HepG2 (cell line): Measurements from ENCODE around the gene NRBF2. TPM values are rescaled to one million over a fixed set of nuclear protein-coding genes. Genes with fewer than 3 reads are reported as not detected.

Experiments used
- ATAC-seq: fragments of 200-7000 bp; cut with Tn5 transposase; 3 replicates; pipeline ENCODE4 v1.9.1; 2020; ENCODE audit warnings: mild to moderate bottlenecking, moderate library complexity
- BruUV-seq: library from RNA; stranded (reverse); fragments of 400-500 nt; replicated peaks from 2 replicates; lab custom pipeline; 2021; lab: Mats Ljungman, UMichigan
- CTCF ChIA-PET: fragments of 300-600 bp; formaldehyde crosslinking; extraction: SDS; loops from one replicate; lab custom pipeline; 2021; ENCODE audit warnings: low total read pairs, inconsistent platforms, low intra/inter-chr PET ratio; lab: Yijun Ruan, JAX
- POLR2A ChIA-PET: fragments of 350-600 bp; sonication (Branson Sonifier 250); formaldehyde crosslinking; loops from one replicate; lab custom pipeline; 2020; ENCODE audit warnings: antibody characterized with exemption, inconsistent platforms; lab: Yijun Ruan, JAX
- DNase-seq: peaks from one replicate; pipeline ENCODE4 v3.0.0-alpha.2; 2015; ENCODE audit warnings: low spot score
- FAIRE-seq: peaks from 3 replicates; lab custom pipeline; 2011; peaks lifted over from hg19 to GRCh38; lab: Jason Lieb, UNC
- H2AFZ ChIP-seq: one replicate; pipeline ENCODE4 v1.6.1; 2011; ENCODE audit warnings: low read length, inconsistent platforms
- H3K27ac ChIP-seq: fragments of 300-600 bp; 3 replicates; pipeline ENCODE4 v1.8.0; 2011; ENCODE audit warnings: mixed run types, mild to moderate bottlenecking, mixed read lengths, low read length, inconsistent platforms; ENCODE audit not compliant: insufficient read depth; ENCODE audit errors: extremely low read length
- H3K27me3 ChIP-seq, 2 experiments: fragments of 200-600 bp in 1 of 2; 2 replicates in 1 of 2; 3 replicates in 1 of 2; pipeline versions ENCODE4 v1.6.0 to v1.8.0; 2011; ENCODE audit warnings: low read length in 2 of 2, mild to moderate bottlenecking in 2 of 2, moderate library complexity in 2 of 2, inconsistent platforms in 1 of 2; ENCODE audit not compliant: insufficient read depth in 2 of 2, control insufficient read depth in 1 of 2
- H3K36me3 ChIP-seq, 2 experiments: fragments of 200-600 bp in 1 of 2; replicated peaks in 1 of 2; 2 replicates in 1 of 2; 3 replicates in 1 of 2; pipeline versions ENCODE4 v1.5.1 to v1.8.0; 2011; ENCODE audit warnings: low read length in 2 of 2, inconsistent platforms in 1 of 2; ENCODE audit not compliant: insufficient read depth in 2 of 2, control insufficient read depth in 1 of 2
- H3K4me1 ChIP-seq: 2 replicates; pipeline ENCODE4 v1.5.1; 2012; ENCODE audit warnings: low read length, inconsistent platforms; ENCODE audit not compliant: insufficient read depth
- H3K4me2 ChIP-seq: 2 replicates; pipeline ENCODE4 v1.6.0; 2011; ENCODE audit warnings: low read depth, low read length, inconsistent platforms
- H3K4me3 ChIP-seq, 3 experiments: fragments of 200-600 bp in 1 of 3; sonication (generic), shearing (Covaris generic) in 1 of 3; replicated peaks in 1 of 3; 2 replicates each; pipeline ENCODE4 v1.5.1; 2011 to 2016; ENCODE audit warnings: low read length in 3 of 3, inconsistent platforms in 2 of 3, low read depth in 2 of 3, mild to moderate bottlenecking in 2 of 3, control low read depth in 1 of 3, mixed read lengths in 1 of 3; ENCODE audit not compliant: insufficient read depth in 1 of 3
- H3K79me2 ChIP-seq: one replicate; pipeline ENCODE4 v1.6.1; 2011; ENCODE audit warnings: low read length, inconsistent platforms; ENCODE audit not compliant: insufficient read depth
- H3K9ac ChIP-seq: 2 replicates; pipeline ENCODE4 v1.6.0; 2011; ENCODE audit warnings: mild to moderate bottlenecking, low read depth, low read length, inconsistent platforms; ENCODE audit not compliant: insufficient read depth
- H3K9me3 ChIP-seq: 2 replicates; pipeline ENCODE4 v1.5.1; 2012; ENCODE audit warnings: mild to moderate bottlenecking, low read length
- H4K20me1 ChIP-seq: 2 replicates; pipeline ENCODE4 v1.6.0; 2011; ENCODE audit warnings: inconsistent platforms, mild to moderate bottlenecking, low read length, moderate library complexity; ENCODE audit not compliant: insufficient read depth
- CEBPG ChIP-seq: IDR thresholded peaks from 2 replicates; pipeline ENCODE4 v1.6.1; 2016
- FIP1L1 ChIP-seq: fragments of 200-400 bp; formaldehyde crosslinking; IDR thresholded peaks from 2 replicates; pipeline ENCODE4 v1.6.1; 2018; ENCODE audit warnings: low read depth, mild to moderate bottlenecking, low read length, moderate library complexity, borderline replicate concordance; ENCODE audit not compliant: insufficient read depth
- GFI1 ChIP-seq: sonication (generic); formaldehyde crosslinking; IDR thresholded peaks from 2 replicates; pipeline ENCODE4 v1.5.0; 2020; ENCODE audit warnings: missing genetic modification reagents, mild to moderate bottlenecking, borderline replicate concordance
- HNRNPLL ChIP-seq: fragments of 200-400 bp; formaldehyde crosslinking; IDR thresholded peaks from 2 replicates; pipeline ENCODE4 v1.6.1; 2017; ENCODE audit warnings: mild to moderate bottlenecking, low read depth, low read length; ENCODE audit not compliant: poor library complexity, severe bottlenecking
- HOXA7 ChIP-seq: sonication (generic); formaldehyde crosslinking; IDR thresholded peaks from 2 replicates; pipeline ENCODE4 v1.8.1; 2022; ENCODE audit warnings: mild to moderate bottlenecking, missing genetic modification reagents, moderate library complexity
- IKZF1 ChIP-seq: fragments of 450-650 bp; IDR thresholded peaks from 2 replicates; pipeline ENCODE4 v1.7.1; 2016
- MXI1 ChIP-seq: IDR thresholded peaks from 3 replicates; pipeline ENCODE4 v1.6.1; 2012; ENCODE audit warnings: low read depth, low read length, inconsistent platforms, borderline replicate concordance
- NCOA5 ChIP-seq: sonication (generic); formaldehyde crosslinking; IDR thresholded peaks from 2 replicates; pipeline ENCODE4 v1.4.0; 2020; ENCODE audit warnings: missing genetic modification reagents
- NFKB2 ChIP-seq: sonication (generic); formaldehyde crosslinking; IDR thresholded peaks from 2 replicates; pipeline ENCODE4 v1.4.0; 2020; ENCODE audit warnings: missing genetic modification reagents, borderline replicate concordance
- RAD51 ChIP-seq: fragments of 450-650 bp; IDR thresholded peaks from 2 replicates; pipeline ENCODE4 v1.6.1; 2016; ENCODE audit warnings: borderline replicate concordance
- RXRA ChIP-seq: sonication (generic); formaldehyde crosslinking; IDR thresholded peaks from 2 replicates; pipeline ENCODE4 v1.5.1; 2020; ENCODE audit warnings: missing genetic modification reagents
- TBL1XR1 ChIP-seq: fragments of 150-350 bp; IDR thresholded peaks from 2 replicates; pipeline ENCODE4 v1.6.1; 2014; ENCODE audit warnings: borderline replicate concordance, low read length; ENCODE audit not compliant: partially characterized antibody
- THRA ChIP-seq: sonication (generic); formaldehyde crosslinking; IDR thresholded peaks from 2 replicates; pipeline ENCODE4 v1.4.0; 2020; ENCODE audit warnings: missing genetic modification reagents, borderline replicate concordance
- ZFP82 ChIP-seq: sonication (generic); formaldehyde crosslinking; IDR thresholded peaks from 2 replicates; pipeline ENCODE4 v1.5.1; 2020; ENCODE audit warnings: mild to moderate bottlenecking, missing genetic modification reagents, borderline replicate concordance
- ZMYM3 ChIP-seq: sonication (generic); formaldehyde crosslinking; IDR thresholded peaks from 2 replicates; pipeline ENCODE4 v1.5.1; 2020; ENCODE audit warnings: mild to moderate bottlenecking, missing genetic modification reagents
- ZNF282 ChIP-seq: fragments of 450-650 bp; IDR thresholded peaks from 2 replicates; pipeline ENCODE4 v1.6.1; 2018; ENCODE audit not compliant: partially characterized antibody
- ZNF703 ChIP-seq: sonication (generic); formaldehyde crosslinking; IDR thresholded peaks from 2 replicates; pipeline ENCODE4 v1.5.1; 2020; ENCODE audit warnings: missing genetic modification reagents, mild to moderate bottlenecking, moderate library complexity, borderline replicate concordance
- WGBS: methylation state at CpG from one replicate; pipeline ENCODE4 v1.1.6; 2017; ENCODE audit warnings: low lambda C conversion rate; 5-methylcytosine and 5-hydroxymethylcytosine counted together
- in situ Hi-C: cut with HindIII; loops from 2 replicates; pipeline ENCODE4 v1.10.0; 2017; ENCODE audit warnings: low pct_unique_long_range_greater_than_20kb; ENCODE audit not compliant: extremely low pct_ligation_motif_present
- intact Hi-C: fragments of 100-400 bp; cut with micrococcal nuclease; formaldehyde crosslinking; loops from one replicate; pipeline ENCODE4 v1.10.0; 2022; ENCODE audit not compliant: unreplicated experiment
- polyA plus RNA-seq, 8 experiments: library from polyadenylated mRNA; depleted of rRNA in 3 of 8; stranded (reverse) in 7 of 8; unstranded in 1 of 8; fragments of >200 nt; fragmentation: Illumina TruSeq in 4 of 8; extraction: Trizol in 4 of 8; gene quantifications; 2 replicates each; pipeline versions ENCODE4 v1.2.1 to v1.2.3, GENCODE V29; 2011 to 2016; ENCODE audit warnings: low read depth in 4 of 8, missing spikeins in 1 of 8, mixed read lengths in 1 of 8; ENCODE audit not compliant: insufficient read depth in 1 of 8
- total RNA-seq, 5 experiments: library from RNA; depleted of rRNA; stranded (reverse); fragments of >200 nt; fragmentation: Illumina TruSeq; extraction: Trizol; gene quantifications; 2 replicates each; pipeline ENCODE4 v1.2.3, GENCODE V29; 2016; ENCODE audit warnings: low read depth in 1 of 5
- TF ChIP-seq, protein P1 (sequence below): sonication (generic); formaldehyde crosslinking; IDR thresholded peaks from 2 replicates; pipeline ENCODE4 v1.4.0; 2020; ENCODE audit warnings: missing genetic modification reagents, low read depth, mild to moderate bottlenecking, borderline replicate concordance
- TF ChIP-seq, protein P2 (sequence below): sonication (generic); formaldehyde crosslinking; IDR thresholded peaks from 2 replicates; pipeline ENCODE4 v1.4.0; 2020; ENCODE audit warnings: missing genetic modification reagents

Gene NRBF2
- total and polyA plus RNA-seq, 2 of the 13 experiments (the other 11 are each of a cell fraction or from before 2014, with no cell fraction given): 20.0 to 28.4 TPM

DNA sequence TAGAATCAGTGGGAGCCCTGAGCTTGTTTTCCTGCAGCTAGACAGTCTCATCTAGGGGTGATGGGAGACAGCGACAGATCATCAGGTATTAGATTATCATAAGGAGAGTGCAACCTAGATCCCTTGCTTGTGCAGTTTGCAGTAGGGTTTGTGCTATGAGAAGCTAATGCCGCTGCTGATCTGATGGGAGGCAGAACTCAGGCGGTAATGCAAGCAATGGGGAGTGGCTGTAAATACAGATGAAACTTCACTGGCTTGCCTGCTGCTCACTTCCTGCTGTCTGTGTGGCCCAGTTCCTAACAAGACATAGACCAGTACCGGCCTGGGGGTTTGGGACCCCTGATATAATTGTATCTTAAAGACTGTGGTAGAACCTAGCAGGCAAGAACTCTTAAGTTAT is 17.6 kb downstream of the NRBF2 start:
- ChIA-PET CTCF (no interaction called here), POLR2A (no interaction called here)
- H3K4me3 ChIP-seq: no peak overlapping the region
- DNase-seq: no peak
- no peak overlapping the region for H3K9ac ChIP-seq
- H3K4me2 ChIP-seq: no peak overlapping the region
- no peak for ATAC-seq
- BruUV-seq: no TSS peak
- H3K27ac ChIP-seq: no peak overlapping the region
- intact Hi-C loops: no loop called here
- 100% methylated on average over 4 of the region's 4 CpGs for WGBS
- no peak for FAIRE-seq
- H3K27me3 ChIP-seq: no peaks in the 10 kb centered on the region
- no peaks in the 10 kb centered on the region for H3K9me3 ChIP-seq
- H2AFZ ChIP-seq: no peak overlapping the region
- H3K36me3 ChIP-seq: peaks cover 14 to 40% of the 10 kb centered on the region in 2 experiments; a peak in 4 of 5 replicates
- peaks cover 15% of the 10 kb centered on the region for H3K79me2 ChIP-seq
- in situ Hi-C loops: no loop called here
- peaks cover 17% of the 10 kb centered on the region; the same call in 1 of the 2 replicates for H4K20me1 ChIP-seq
- no peaks in the 10 kb centered on the region for H3K4me1 ChIP-seq
- TF ChIP-seq, protein P1, sequence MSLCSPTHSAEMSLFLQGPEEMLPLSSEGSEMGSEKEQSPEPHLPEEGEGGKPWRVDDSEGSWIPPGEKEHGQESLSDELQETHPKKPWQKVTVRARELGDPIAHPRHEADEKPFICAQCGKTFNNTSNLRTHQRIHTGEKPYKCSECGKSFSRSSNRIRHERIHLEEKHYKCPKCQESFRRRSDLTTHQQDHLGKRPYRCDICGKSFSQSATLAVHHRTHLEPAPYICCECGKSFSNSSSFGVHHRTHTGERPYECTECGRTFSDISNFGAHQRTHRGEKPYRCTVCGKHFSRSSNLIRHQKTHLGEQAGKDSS (CRISPR knock-in tag): no peak
- TF ChIP-seq NCOA5 (CRISPR knock-in tag): no peak
- TF ChIP-seq IKZF1: no peak
- TF ChIP-seq TBL1XR1: no peak
- no peak for TF ChIP-seq ZMYM3
- TF ChIP-seq RXRA: no peak
- TF ChIP-seq HOXA7 (CRISPR knock-in tag): no peak
- TF ChIP-seq CEBPG: no peak
- TF ChIP-seq RAD51: no peak
- TF ChIP-seq HNRNPLL: no peak
- TF ChIP-seq, protein P2, sequence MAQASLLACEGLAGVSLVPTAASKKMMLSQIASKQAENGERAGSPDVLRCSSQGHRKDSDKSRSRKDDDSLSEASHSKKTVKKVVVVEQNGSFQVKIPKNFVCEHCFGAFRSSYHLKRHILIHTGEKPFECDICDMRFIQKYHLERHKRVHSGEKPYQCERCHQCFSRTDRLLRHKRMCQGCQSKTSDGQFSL: no peak
- no peak for TF ChIP-seq ZFP82 (CRISPR knock-in tag)
- TF ChIP-seq FIP1L1: no peak
- TF ChIP-seq ZNF282: no peak
- no peak for TF ChIP-seq GFI1
- no peak for TF ChIP-seq ZNF703 (CRISPR knock-in tag)
- TF ChIP-seq MXI1: no peak
- no peak for TF ChIP-seq THRA (CRISPR knock-in tag)
- TF ChIP-seq NFKB2 (CRISPR knock-in tag): no peak
